ENCODE measurements around the gene P2RX7. TPM values are rescaled to one million over a fixed set of nuclear protein-coding genes. Genes with fewer than 3 reads are reported as not detected.
"Not testable (repeated sequence)": the region's sequence is repeated elsewhere in the genome, so short reads cannot be mapped to it uniquely, and the experiment has no call there.

Gene P2RX7
- total and polyA plus RNA-seq, 4 experiments from 2014 or later: 3.8 to 8.6 (median 7.1) TPM

- Mint-ChIP-seq H3K27me3 (no peaks in the 10 kb centered on the region), H3K4me3 (no peak overlapping the region), H3K27ac (no peak overlapping the region), H3K9me3 (peaks cover 0 to 1% (median 0%) of the 10 kb centered on the region in 8 donors), H3K36me3 (no peaks in the 10 kb centered on the region), H3K4me1 (peaks cover 0 to 6% (median 5%) of the 10 kb centered on the region in 4 donors)
- Histone ChIP-seq H3K4me1 (ENCODE audit: insufficient read depth, low read length) (no peaks in the 10 kb centered on the region), H3K4me3 (ENCODE audit: low read length in 2 of 2) (no peak overlapping the region), H3K36me3 (ENCODE audit: insufficient read depth, low read length) (no peaks in the 10 kb centered on the region), H3K27ac (ENCODE audit: low read depth, low read length) (no peak overlapping the region), H3K27me3 (ENCODE audit: insufficient read depth, low read length) (no peaks in the 10 kb centered on the region), H3K9me3 (ENCODE audit: control insufficient read depth in 1 of 2, low read length in 2 of 2) (no peaks in the 10 kb centered on the region)
- intact Hi-C loops (cut with micrococcal nuclease): no loop called here
- ChIA-PET POLR2A (ENCODE audit: partially characterized antibody) (no interaction called here), CTCF (ENCODE audit: partially characterized antibody) (no interaction called here)
- no peak for DNase-seq
These were observed 70.8 kb downstream of the P2RX7 start for GRCh38 chr12:121203482-121203881.

GRCh38 chr12:121205491-121205890, 72.8 kb downstream of the P2RX7 start:
- H3K27ac ChIP-seq (ENCODE audit: low read depth, low read length): no peak overlapping the region
- H3K9me3 Mint-ChIP-seq: peaks cover 0 to 1% (median 0%) of the 10 kb centered on the region in 8 donors
- ChIA-PET POLR2A (ENCODE audit: partially characterized antibody) (interaction anchor here (1.1 kb wide), 1 partner anchor 19 kb away, joined by 3 read pairs; no protein-coding TSS in a partner anchor), CTCF (ENCODE audit: partially characterized antibody) (no interaction called here)
- no peaks in the 10 kb centered on the region for H3K9me3 ChIP-seq (ENCODE audit: control insufficient read depth in 1 of 2, low read length in 2 of 2)
- H3K4me1 ChIP-seq (ENCODE audit: insufficient read depth, low read length): peaks cover 9% of the 10 kb centered on the region
- H3K4me1 Mint-ChIP-seq: peaks cover 2 to 13% (median 7%) of the 10 kb centered on the region in 4 donors
- H3K36me3 Mint-ChIP-seq: no peaks in the 10 kb centered on the region
- DNase-seq: no peak
- no peak overlapping the region for H3K4me3 ChIP-seq (ENCODE audit: low read length in 2 of 2)
- no peak overlapping the region for H3K4me3 Mint-ChIP-seq
- no peaks in the 10 kb centered on the region for H3K36me3 ChIP-seq (ENCODE audit: insufficient read depth, low read length)
- H3K27me3 Mint-ChIP-seq: no peaks in the 10 kb centered on the region
- no peaks in the 10 kb centered on the region for H3K27me3 ChIP-seq (ENCODE audit: insufficient read depth, low read length)
- intact Hi-C loops (cut with micrococcal nuclease): no loop called here
- no peak overlapping the region for H3K27ac Mint-ChIP-seq

GRCh38 chr12:121208571-121208970, 75.9 kb downstream of the P2RX7 start:
- H3K36me3 ChIP-seq (ENCODE audit: insufficient read depth, low read length); DNase-seq; H3K27me3 Mint-ChIP-seq; H3K36me3 Mint-ChIP-seq; H3K27ac ChIP-seq (ENCODE audit: low read depth, low read length); intact Hi-C loops (cut with micrococcal nuclease); H3K27me3 ChIP-seq (ENCODE audit: insufficient read depth, low read length); H3K4me3 ChIP-seq (ENCODE audit: low read length in 2 of 2); H3K9me3 Mint-ChIP-seq; H3K9me3 ChIP-seq (ENCODE audit: control insufficient read depth in 1 of 2, low read length in 2 of 2): not testable (repeated sequence)
- ChIA-PET POLR2A (ENCODE audit: partially characterized antibody) (interaction anchor here (1.2 to 1.4 kb wide), 3 partner anchors 31 to 192 kb away, joined by 3 read pairs; no protein-coding TSS in a partner anchor), CTCF (ENCODE audit: partially characterized antibody) (interaction anchor here (1.1 to 1.4 kb wide), 4 partner anchors 19 to 31 kb away, joined by 3 read pairs; no protein-coding TSS in a partner anchor)
- peak overlapping the region in 6 of 7 donors; percentile 68 to 91 (median 86) for H3K27ac Mint-ChIP-seq
- peaks cover 32% of the 10 kb centered on the region for H3K4me1 ChIP-seq (ENCODE audit: insufficient read depth, low read length)
- H3K4me1 Mint-ChIP-seq: peaks cover 10 to 36% (median 24%) of the 10 kb centered on the region in 4 donors
- peak overlapping the region; percentile 68 to 86 (median 78) for H3K4me3 Mint-ChIP-seq

GRCh38 chr12:121209221-121209620, 76.5 kb downstream of the P2RX7 start:
- POLR2A ChIA-PET (ENCODE audit: partially characterized antibody): interaction anchor here (0.5 to 7.8 kb wide), 9 partner anchors 9 to 192 kb away, joined by 3 to 113 read pairs (median 3); no protein-coding TSS in a partner anchor
- Mint-ChIP-seq H3K27ac (peak overlapping the region; percentile 52 to 95 (median 89)), H3K9me3 (peaks cover 0 to 1% (median 0%) of the 10 kb centered on the region in 8 donors), H3K4me3 (peak overlapping the region; percentile 68 to 86 (median 78)), H3K36me3 (peaks cover 1 to 9% of the 10 kb centered on the region in 2 donors), H3K4me1 (peaks cover 11 to 39% (median 28%) of the 10 kb centered on the region in 4 donors), H3K27me3 (no peaks in the 10 kb centered on the region)
- DNase-seq: no peak
- H3K4me1 ChIP-seq (ENCODE audit: insufficient read depth, low read length): peaks cover 38% of the 10 kb centered on the region
- no peaks in the 10 kb centered on the region for H3K27me3 ChIP-seq (ENCODE audit: insufficient read depth, low read length)
- no peaks in the 10 kb centered on the region for H3K36me3 ChIP-seq (ENCODE audit: insufficient read depth, low read length)
- CTCF ChIA-PET (ENCODE audit: partially characterized antibody): interaction anchor here (0.7 to 1.4 kb wide), 5 partner anchors 18 to 50 kb away, joined by 3 to 5 read pairs (median 3); no protein-coding TSS in a partner anchor
- intact Hi-C loops (cut with micrococcal nuclease): no loop called here
- H3K9me3 ChIP-seq (ENCODE audit: control insufficient read depth in 1 of 2, low read length in 2 of 2): no peaks in the 10 kb centered on the region
- peak overlapping the region; percentile 91 for H3K27ac ChIP-seq (ENCODE audit: low read depth, low read length)
- peak overlapping the region in 1 of 2 donors; percentile 54 for H3K4me3 ChIP-seq (ENCODE audit: low read length in 2 of 2)

- peaks cover 0 to 1% (median 0%) of the 10 kb centered on the region in 8 donors for H3K9me3 Mint-ChIP-seq
- peak within 1 kb of the TSS; percentile 91 to 100 (median 98) for H3K27ac Mint-ChIP-seq
- ChIA-PET POLR2A (ENCODE audit: partially characterized antibody) (interaction anchor here (0.5 to 7.8 kb wide), 12 partner anchors 9 to 191 kb away, joined by 3 to 113 read pairs (median 3); partner anchors contain the start of gene P2RX7), CTCF (ENCODE audit: partially characterized antibody) (interaction anchor here (0.7 to 1.4 kb wide), 6 partner anchors 14 to 150 kb away, joined by 3 to 6 read pairs (median 4); no protein-coding TSS in a partner anchor)
- no peaks in the 10 kb centered on the region for H3K36me3 ChIP-seq (ENCODE audit: insufficient read depth, low read length)
- H3K27me3 Mint-ChIP-seq: no peaks in the 10 kb centered on the region
- no peaks in the 10 kb centered on the region for H3K27me3 ChIP-seq (ENCODE audit: insufficient read depth, low read length)
- H3K4me3 Mint-ChIP-seq: peak within 1 kb of the TSS; percentile 88 to 99 (median 93)
- peak within 1 kb of the TSS; percentile 91 for H3K27ac ChIP-seq (ENCODE audit: low read depth, low read length)
- peaks cover 44% of the 10 kb centered on the region for H3K4me1 ChIP-seq (ENCODE audit: insufficient read depth, low read length)
- peak within 1 kb of the TSS; percentile 54 to 85 for H3K4me3 ChIP-seq (ENCODE audit: low read length in 2 of 2)
- DNase-seq: peak; percentile 88 to 92 (median 90)
- peaks cover 4 to 12% of the 10 kb centered on the region in 2 donors for H3K36me3 Mint-ChIP-seq
- peaks cover 16 to 45% (median 32%) of the 10 kb centered on the region in 4 donors for H3K4me1 Mint-ChIP-seq
- intact Hi-C loops (cut with micrococcal nuclease): loop anchor here (1.0 kb wide), 3 partner anchors 30 to 86 kb away; partner anchors contain the start of gene CAMKK2
- no peaks in the 10 kb centered on the region for H3K9me3 ChIP-seq (ENCODE audit: control insufficient read depth in 1 of 2, low read length in 2 of 2)
These were observed 77.2 kb downstream of the P2RX7 start, which contains the start of gene P2RX4 for GRCh38 chr12:121209624-121210572. Gene P2RX4 (plus strand): TSS chr12:121210129. CDS start chr12:121210165, 36 bp downstream.

- no peak overlapping the region for H3K27ac ChIP-seq (ENCODE audit: low read depth, low read length)
- Mint-ChIP-seq H3K36me3 (peaks cover 9 to 27% of the 10 kb centered on the region in 2 donors), H3K9me3 (peaks cover 0 to 1% (median 0%) of the 10 kb centered on the region in 8 donors), H3K27me3 (no peaks in the 10 kb centered on the region), H3K4me3 (peak overlapping the region in 1 of 8 donors; percentile 57), H3K27ac (peak overlapping the region; percentile 12 to 91 (median 61)), H3K4me1 (peaks cover 21 to 57% (median 39%) of the 10 kb centered on the region in 4 donors)
- H3K4me1 ChIP-seq (ENCODE audit: insufficient read depth, low read length): peaks cover 53% of the 10 kb centered on the region
- no peaks in the 10 kb centered on the region for H3K27me3 ChIP-seq (ENCODE audit: insufficient read depth, low read length)
- CTCF ChIA-PET (ENCODE audit: partially characterized antibody): interaction anchor here (1.2 to 2.4 kb wide), 3 partner anchors 11 to 81 kb away, joined by 4 to 16 read pairs (median 4); partner anchors contain the start of gene P2RX7
- peaks cover 11% of the 10 kb centered on the region for H3K36me3 ChIP-seq (ENCODE audit: insufficient read depth, low read length)
- POLR2A ChIA-PET (ENCODE audit: partially characterized antibody): interaction anchor here (7.8 kb wide), 1 partner anchor 11 kb away, joined by 113 read pairs; no protein-coding TSS in a partner anchor
- H3K9me3 ChIP-seq (ENCODE audit: control insufficient read depth in 1 of 2, low read length in 2 of 2): no peaks in the 10 kb centered on the region
- intact Hi-C loops (cut with micrococcal nuclease): no loop called here
- DNase-seq: no peak
- no peak overlapping the region for H3K4me3 ChIP-seq (ENCODE audit: low read length in 2 of 2)
These were observed 80.2 kb downstream of the P2RX7 start for GRCh38 chr12:121212875-121213274.
